Testis (tissue), 2 donors: ENCODE measurements around the gene RAB33B.
A peak's percentile ranks its signal among the peaks of the same experiment; 100 is the strongest.

Source experiments
- CTCF ChIP-seq, 3 experiments: fragments of 450-650 bp in 2 of 3; fragments of 200-600 bp in 1 of 3; sonication (generic) in 1 of 3; IDR thresholded peaks; one replicate each; pipeline ENCODE4 v1.5.1; 2016 to 2019; ENCODE audit warnings: antibody characterized with exemption in 3 of 3, mild to moderate bottlenecking in 2 of 3, moderate library complexity in 1 of 3
- POLR2A ChIP-seq: fragments of 450-650 bp; IDR thresholded peaks from one replicate; pipeline ENCODE4 v1.6.1; 2017; ENCODE audit warnings: antibody characterized with exemption, mild to moderate bottlenecking, moderate library complexity

- TF ChIP-seq CTCF (IDR thresholded peaks at IDR 0.05): peak in 1 of 3 experiments; percentile 29
- no peak for TF ChIP-seq POLR2A
Observed at GRCh38 chr4:139453041-139453370, 915 bp upstream of the RAB33B start.
